H1 (cell line): ENCODE data around the gene EPB41L5.

Source experiments
- CBX5 ChIP-seq: fragments of 300-800, 300-1000 bp; sonication (generic); IDR thresholded peaks from 2 replicates; pipeline ENCODE4 v1.7.1; 2016; ENCODE audit warnings: antibody characterized with exemption, low read length, low read depth
- CHD2 ChIP-seq: IDR thresholded peaks from 2 replicates; pipeline ENCODE4 v1.6.1; 2012; ENCODE audit warnings: low read length, improper control_type of control experiment
- CREB1 ChIP-seq: IDR thresholded peaks from 2 replicates; pipeline ENCODE4 v1.6.1; 2012; ENCODE audit warnings: inconsistent platforms
- EZH2 ChIP-seq: fragments of 200-600 bp; sonication (generic); IDR thresholded peaks from 2 replicates; pipeline ENCODE4 v1.7.1; 2012; ENCODE audit warnings: low read depth, mild to moderate bottlenecking, moderate library complexity, low read length, inconsistent platforms; ENCODE audit not compliant: severe bottlenecking
- GABPA ChIP-seq: IDR thresholded peaks from 2 replicates; pipeline ENCODE4 v1.6.1; 2011; ENCODE audit warnings: mild to moderate bottlenecking, low read length, moderate library complexity, borderline replicate concordance; ENCODE audit not compliant: insufficient read depth
- MAFK ChIP-seq: IDR thresholded peaks from 2 replicates; pipeline ENCODE4 v1.6.1; 2012; ENCODE audit warnings: low read depth, mild to moderate bottlenecking, improper control_type of control experiment, low read length
- NANOG ChIP-seq: IDR thresholded peaks from 2 replicates; pipeline ENCODE4 v1.6.1; 2011; ENCODE audit warnings: low read length, low read depth, mild to moderate bottlenecking, inconsistent platforms; ENCODE audit not compliant: insufficient read depth, poor library complexity, severe bottlenecking
- RFX5 ChIP-seq: IDR thresholded peaks from 2 replicates; pipeline ENCODE4 v1.6.1; 2011; ENCODE audit warnings: low read depth, low read length, improper control_type of control experiment, borderline replicate concordance
- SP1 ChIP-seq: IDR thresholded peaks from 2 replicates; pipeline ENCODE4 v1.6.1; 2011; ENCODE audit warnings: low read depth, low read length
- TF ChIP-seq, protein P1 (sequence below), 3 experiments: IDR thresholded peaks; 1 replicate in 2 of 3; 2 replicates in 1 of 3; pipeline versions ENCODE4 v1.5.1 to v1.6.1; 2011; ENCODE audit warnings: low read length in 3 of 3, mild to moderate bottlenecking in 3 of 3, inconsistent platforms in 2 of 3, low read depth in 1 of 3, moderate library complexity in 1 of 3; ENCODE audit not compliant: insufficient read depth in 1 of 3; ENCODE audit errors: control extremely low read depth in 1 of 3

DNA sequence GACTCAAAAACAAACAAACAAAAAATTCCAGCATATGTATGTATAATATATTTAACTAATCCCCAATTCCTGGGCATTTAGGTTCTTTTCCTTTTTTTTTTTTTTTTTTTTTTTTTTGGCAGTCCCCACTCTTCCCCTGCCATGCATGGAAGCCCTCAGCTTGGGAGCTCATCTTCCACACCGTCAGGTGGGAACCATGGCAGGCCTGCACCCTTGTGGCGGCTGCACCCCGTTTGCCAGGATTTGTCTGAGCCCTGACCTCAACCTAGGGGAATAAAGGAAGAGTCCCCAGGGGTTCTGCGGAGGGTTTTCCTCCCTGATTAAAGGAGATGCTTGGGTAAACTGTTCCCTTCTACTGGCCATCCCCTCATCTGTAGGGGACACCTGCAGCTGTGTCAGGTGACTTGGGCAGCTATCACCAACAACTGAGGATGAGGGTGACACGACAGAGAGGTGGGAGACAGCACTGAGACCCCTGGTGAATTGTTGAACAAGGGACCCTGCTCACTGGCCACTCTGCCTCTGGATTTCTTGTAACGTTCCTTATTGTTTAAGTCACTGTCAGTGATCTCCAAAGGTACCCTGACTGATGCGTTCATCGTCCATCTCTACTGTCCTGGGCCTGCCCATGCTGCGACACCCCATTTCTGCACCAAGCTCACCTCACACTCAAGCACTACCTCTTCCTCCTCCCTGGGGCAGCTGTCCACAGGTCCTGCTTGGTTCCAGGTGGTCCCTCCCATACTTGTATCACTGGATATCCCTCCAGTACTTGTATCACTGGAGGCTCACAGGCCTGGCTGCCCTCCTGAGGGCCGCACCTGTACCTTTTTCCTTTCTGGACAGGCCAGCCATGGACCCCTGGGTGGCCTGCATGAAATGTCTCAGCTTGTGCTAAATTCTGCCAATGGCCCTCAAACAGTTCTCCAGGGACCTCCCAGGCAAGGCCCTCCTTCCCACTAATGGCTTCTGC, 195.8 kb downstream of the EPB41L5 start:
- TF ChIP-seq, protein P1, sequence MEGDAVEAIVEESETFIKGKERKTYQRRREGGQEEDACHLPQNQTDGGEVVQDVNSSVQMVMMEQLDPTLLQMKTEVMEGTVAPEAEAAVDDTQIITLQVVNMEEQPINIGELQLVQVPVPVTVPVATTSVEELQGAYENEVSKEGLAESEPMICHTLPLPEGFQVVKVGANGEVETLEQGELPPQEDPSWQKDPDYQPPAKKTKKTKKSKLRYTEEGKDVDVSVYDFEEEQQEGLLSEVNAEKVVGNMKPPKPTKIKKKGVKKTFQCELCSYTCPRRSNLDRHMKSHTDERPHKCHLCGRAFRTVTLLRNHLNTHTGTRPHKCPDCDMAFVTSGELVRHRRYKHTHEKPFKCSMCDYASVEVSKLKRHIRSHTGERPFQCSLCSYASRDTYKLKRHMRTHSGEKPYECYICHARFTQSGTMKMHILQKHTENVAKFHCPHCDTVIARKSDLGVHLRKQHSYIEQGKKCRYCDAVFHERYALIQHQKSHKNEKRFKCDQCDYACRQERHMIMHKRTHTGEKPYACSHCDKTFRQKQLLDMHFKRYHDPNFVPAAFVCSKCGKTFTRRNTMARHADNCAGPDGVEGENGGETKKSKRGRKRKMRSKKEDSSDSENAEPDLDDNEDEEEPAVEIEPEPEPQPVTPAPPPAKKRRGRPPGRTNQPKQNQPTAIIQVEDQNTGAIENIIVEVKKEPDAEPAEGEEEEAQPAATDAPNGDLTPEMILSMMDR (IDR thresholded peaks at IDR 0.05; ENCODE audit: control extremely low read depth in 1 of 3, insufficient read depth in 1 of 3, low read depth in 1 of 3, low read length in 3 of 3): no peak
- TF ChIP-seq GABPA (no peak), MAFK (no peak), CHD2 (no peak), EZH2 (no peak), CBX5 (no peak), RFX5 (no peak), CREB1 (no peak), SP1 (no peak), NANOG (no peak)
